GM12878 (cell line): ENCODE results near the gene OR56B1. TPM values are rescaled to one million over a fixed set of nuclear protein-coding genes. Genes with fewer than 3 reads are reported as not detected.

Experiments used
- CTCF ChIP-seq, 3 experiments: IDR thresholded peaks in 2 of 3; conservative IDR thresholded peaks in 1 of 3; 2 replicates each; pipeline ENCODE4 v1.5.1; 2011; ENCODE audit warnings: low read depth in 3 of 3, low read length in 3 of 3, mild to moderate bottlenecking in 3 of 3, control low read depth in 2 of 3, moderate library complexity in 2 of 3, inconsistent platforms in 1 of 3, mixed read lengths in 1 of 3; ENCODE audit not compliant: control insufficient read depth in 2 of 3, insufficient read depth in 1 of 3; ENCODE audit errors: extremely low read depth in 1 of 3
- E2F8 ChIP-seq: fragments of 450-650 bp; IDR thresholded peaks from 2 replicates; pipeline ENCODE4 v1.6.1; 2018; ENCODE audit warnings: mild to moderate bottlenecking, low read depth, moderate library complexity; ENCODE audit not compliant: partially characterized antibody
- SREBF2 ChIP-seq: IDR thresholded peaks from 2 replicates; pipeline ENCODE4 v1.6.1; 2012; ENCODE audit warnings: mild to moderate bottlenecking, low read length
- YBX1 ChIP-seq: fragments of 450-650 bp; IDR thresholded peaks from 2 replicates; pipeline ENCODE4 v1.6.1; 2016; ENCODE audit warnings: antibody characterized with exemption
- ZNF687 ChIP-seq: fragments of 450-650 bp; IDR thresholded peaks from 2 replicates; pipeline ENCODE4 v1.6.1; 2017; ENCODE audit warnings: mild to moderate bottlenecking, moderate library complexity
- polyA plus RNA-seq, 11 experiments: library from polyadenylated mRNA; depleted of rRNA in 4 of 11; unstranded in 6 of 11; stranded (reverse) in 5 of 11; fragments of >200 nt; fragmentation: Nextera tagmentation in 4 of 11; fragmentation: Illumina TruSeq in 1 of 11; extraction: Ambion mirVana in 4 of 11; extraction: Trizol in 1 of 11; gene quantifications; 1 replicate in 1 of 11; 2 replicates in 10 of 11; pipeline versions ENCODE4 v1.2.1 to v1.2.3, GENCODE V29; 2011 to 2016; ENCODE audit warnings: inconsistent platforms in 2 of 11, missing spikeins in 2 of 11, low read depth in 1 of 11
- total RNA-seq, 4 experiments: library from RNA; depleted of rRNA in 3 of 4; stranded (reverse); fragments of >200 nt in 3 of 4; fragmentation: Illumina TruSeq in 1 of 4; extraction: Trizol in 1 of 4; gene quantifications; 2 replicates each; pipeline versions ENCODE4 v1.2.1 to v1.2.3, GENCODE V29; 2013 to 2021

Gene OR56B1
- total and polyA plus RNA-seq, 10 of the 15 experiments (the other 5 are each of a cell fraction or from before 2014, with no cell fraction given): 0.04 to 0.71 (median 0.36) TPM; not detected in 3

GRCh38 chr11:5783255-5783654 lies 47.0 kb downstream of the OR56B1 start, which contains the start of gene OR52N5 (continued):
- TF ChIP-seq ZNF687 (no peak), YBX1 (no peak), CTCF (IDR thresholded peaks at IDR 0.05 in 2 of 3, conservative IDR thresholded peaks at IDR 0.05 in 1 of 3; ENCODE audit: control insufficient read depth in 2 of 3, extremely low read depth in 1 of 3, insufficient read depth in 1 of 3, low read depth in 3 of 3, low read length in 3 of 3) (no peak), E2F8 (no peak), SREBF2 (no peak)

Other genes starting within 250 kb of the OR56B1 start
Only the 7 nearest of the 19 such genes appear.
- gene TRIM5, start 51.4 kb upstream of the OR56B1 start, total RNA-seq (2014; rRNA removed): 34.7 and 39.8 TPM in 2 replicates
- 38.8 and 40.3 TPM in 2 replicates for gene TRIM5, start 51.4 kb upstream of the OR56B1 start, total RNA-seq (2014; rRNA removed; fragmentation: Illumina TruSeq; extraction: Trizol)
- gene TRIM5, start 51.4 kb upstream of the OR56B1 start, total RNA-seq (2021): 29.8 and 34.7 TPM in 2 replicates
- gene TRIM5, start 51.4 kb upstream of the OR56B1 start, polyA plus RNA-seq (2011; rRNA removed): 59.7 and 61.7 TPM in 2 replicates
- 41.5 and 53.2 TPM in 2 replicates for gene TRIM5, start 51.4 kb upstream of the OR56B1 start, polyA plus RNA-seq (2014; fragmentation: Illumina TruSeq; extraction: Trizol)
- gene TRIM5, start 51.4 kb upstream of the OR56B1 start, polyA plus RNA-seq (2014; fragmentation: Nextera tagmentation; extraction: Ambion mirVana): 10 to 100 TPM; 20.0 to 21.8 TPM
- gene TRIM5, start 51.4 kb upstream of the OR56B1 start, polyA plus RNA-seq (2014; rRNA removed): 23.5 and 23.9 TPM in 2 replicates
- gene TRIM5, start 51.4 kb upstream of the OR56B1 start, polyA plus RNA-seq (2016; fragmentation: Nextera tagmentation; extraction: Ambion mirVana): 10 to 100 TPM; 24.1 to 29.0 TPM
- gene TRIM22, start 46.7 kb upstream of the OR56B1 start, total RNA-seq (2014; rRNA removed): 146 and 198 TPM in 2 replicates
- 217 and 238 TPM in 2 replicates for gene TRIM22, start 46.7 kb upstream of the OR56B1 start, total RNA-seq (2014; rRNA removed; fragmentation: Illumina TruSeq; extraction: Trizol)
- gene TRIM22, start 46.7 kb upstream of the OR56B1 start, total RNA-seq (2021): 239 and 241 TPM in 2 replicates
- 485 and 630 TPM in 2 replicates for gene TRIM22, start 46.7 kb upstream of the OR56B1 start, polyA plus RNA-seq (2011; rRNA removed)
- 239 and 325 TPM in 2 replicates for gene TRIM22, start 46.7 kb upstream of the OR56B1 start, polyA plus RNA-seq (2014; fragmentation: Illumina TruSeq; extraction: Trizol)
- gene TRIM22, start 46.7 kb upstream of the OR56B1 start, polyA plus RNA-seq (2014; fragmentation: Nextera tagmentation; extraction: Ambion mirVana): 100 to 1,000 TPM; 116 to 143 TPM
- 163 and 194 TPM in 2 replicates for gene TRIM22, start 46.7 kb upstream of the OR56B1 start, polyA plus RNA-seq (2014; rRNA removed)
- gene TRIM22, start 46.7 kb upstream of the OR56B1 start, polyA plus RNA-seq (2016; fragmentation: Nextera tagmentation; extraction: Ambion mirVana): 100 to 1,000 TPM; 199 to 208 TPM
- gene OR52N4, start 17.8 kb downstream of the OR56B1 start, total RNA-seq (2014; rRNA removed): 0.85 and 1.3 TPM in 2 replicates
- 0.67 and 0.83 TPM in 2 replicates for gene OR52N4, start 17.8 kb downstream of the OR56B1 start, total RNA-seq (2014; rRNA removed; fragmentation: Illumina TruSeq; extraction: Trizol)
- 0.37 and 0.41 TPM in 2 replicates for gene OR52N4, start 17.8 kb downstream of the OR56B1 start, total RNA-seq (2021)
- 8.6 and 9.4 TPM in 2 replicates for gene OR52N4, start 17.8 kb downstream of the OR56B1 start, polyA plus RNA-seq (2011; rRNA removed)
- 0.76 and 1.7 TPM in 2 replicates for gene OR52N4, start 17.8 kb downstream of the OR56B1 start, polyA plus RNA-seq (2014; fragmentation: Illumina TruSeq; extraction: Trizol)
- under 1 TPM; 0.16 to 0.35 TPM for gene OR52N4, start 17.8 kb downstream of the OR56B1 start, polyA plus RNA-seq (2014; fragmentation: Nextera tagmentation; extraction: Ambion mirVana)
- gene OR52N4, start 17.8 kb downstream of the OR56B1 start, polyA plus RNA-seq (2014; rRNA removed): 0.33 and 1.2 TPM in 2 replicates
- under 1 TPM in 1 of 2 experiments, not detected in 1; 0.21 TPM for gene OR52N4, start 17.8 kb downstream of the OR56B1 start, polyA plus RNA-seq (2016; fragmentation: Nextera tagmentation; extraction: Ambion mirVana)
- gene OR52N5, start 46.9 kb downstream of the OR56B1 start, total RNA-seq (2014; rRNA removed): not detected in 2 replicates
- gene OR52N5, start 46.9 kb downstream of the OR56B1 start, total RNA-seq (2014; rRNA removed; fragmentation: Illumina TruSeq; extraction: Trizol): not detected in 2 replicates
- not detected in 2 replicates for gene OR52N5, start 46.9 kb downstream of the OR56B1 start, total RNA-seq (2021)
- not detected in 2 replicates for gene OR52N5, start 46.9 kb downstream of the OR56B1 start, polyA plus RNA-seq (2011; rRNA removed)
- gene OR52N5, start 46.9 kb downstream of the OR56B1 start, polyA plus RNA-seq (2014; fragmentation: Illumina TruSeq; extraction: Trizol): not detected in 2 replicates
- gene OR52N5, start 46.9 kb downstream of the OR56B1 start, polyA plus RNA-seq (2014; fragmentation: Nextera tagmentation; extraction: Ambion mirVana): not detected
- not detected in 2 replicates for gene OR52N5, start 46.9 kb downstream of the OR56B1 start, polyA plus RNA-seq (2014; rRNA removed)
- gene OR52N5, start 46.9 kb downstream of the OR56B1 start, polyA plus RNA-seq (2016; fragmentation: Nextera tagmentation; extraction: Ambion mirVana): not detected
- not detected in 2 replicates for gene OR52N1, start 54.8 kb downstream of the OR56B1 start, total RNA-seq (2014; rRNA removed)
- gene OR52N1, start 54.8 kb downstream of the OR56B1 start, total RNA-seq (2014; rRNA removed; fragmentation: Illumina TruSeq; extraction: Trizol): not detected in 2 replicates
- gene OR52N1, start 54.8 kb downstream of the OR56B1 start, total RNA-seq (2021): not detected in 2 replicates
- gene OR52N1, start 54.8 kb downstream of the OR56B1 start, polyA plus RNA-seq (2011; rRNA removed): 0.04 and 0.13 TPM in 2 replicates
- gene OR52N1, start 54.8 kb downstream of the OR56B1 start, polyA plus RNA-seq (2014; fragmentation: Illumina TruSeq; extraction: Trizol): not detected in 2 replicates
- not detected for gene OR52N1, start 54.8 kb downstream of the OR56B1 start, polyA plus RNA-seq (2014; fragmentation: Nextera tagmentation; extraction: Ambion mirVana)
- not detected in 2 replicates for gene OR52N1, start 54.8 kb downstream of the OR56B1 start, polyA plus RNA-seq (2014; rRNA removed)
- not detected for gene OR52N1, start 54.8 kb downstream of the OR56B1 start, polyA plus RNA-seq (2016; fragmentation: Nextera tagmentation; extraction: Ambion mirVana)
- 0.11 TPM in 1 of 2 replicates, not detected in the other for gene OR52N2, start 72.5 kb downstream of the OR56B1 start, total RNA-seq (2014; rRNA removed)
- not detected in 2 replicates for gene OR52N2, start 72.5 kb downstream of the OR56B1 start, total RNA-seq (2014; rRNA removed; fragmentation: Illumina TruSeq; extraction: Trizol)
- not detected in 2 replicates for gene OR52N2, start 72.5 kb downstream of the OR56B1 start, total RNA-seq (2021)
- gene OR52N2, start 72.5 kb downstream of the OR56B1 start, polyA plus RNA-seq (2011; rRNA removed): 0.42 and 0.52 TPM in 2 replicates
- 0.06 TPM in 1 of 2 replicates, not detected in the other for gene OR52N2, start 72.5 kb downstream of the OR56B1 start, polyA plus RNA-seq (2014; fragmentation: Illumina TruSeq; extraction: Trizol)
- under 1 TPM; 0.24 to 0.40 TPM for gene OR52N2, start 72.5 kb downstream of the OR56B1 start, polyA plus RNA-seq (2014; fragmentation: Nextera tagmentation; extraction: Ambion mirVana)
- 0.15 TPM in 1 of 2 replicates, not detected in the other for gene OR52N2, start 72.5 kb downstream of the OR56B1 start, polyA plus RNA-seq (2014; rRNA removed)
- gene OR52N2, start 72.5 kb downstream of the OR56B1 start, polyA plus RNA-seq (2016; fragmentation: Nextera tagmentation; extraction: Ambion mirVana): not detected
- gene OR52E6, start 105.4 kb downstream of the OR56B1 start, total RNA-seq (2014; rRNA removed): not detected in 2 replicates
- gene OR52E6, start 105.4 kb downstream of the OR56B1 start, total RNA-seq (2014; rRNA removed; fragmentation: Illumina TruSeq; extraction: Trizol): not detected in 2 replicates
- not detected in 2 replicates for gene OR52E6, start 105.4 kb downstream of the OR56B1 start, total RNA-seq (2021)
- not detected in 2 replicates for gene OR52E6, start 105.4 kb downstream of the OR56B1 start, polyA plus RNA-seq (2011; rRNA removed)
- gene OR52E6, start 105.4 kb downstream of the OR56B1 start, polyA plus RNA-seq (2014; fragmentation: Illumina TruSeq; extraction: Trizol): not detected in 2 replicates
- gene OR52E6, start 105.4 kb downstream of the OR56B1 start, polyA plus RNA-seq (2014; fragmentation: Nextera tagmentation; extraction: Ambion mirVana): not detected
- not detected in 2 replicates for gene OR52E6, start 105.4 kb downstream of the OR56B1 start, polyA plus RNA-seq (2014; rRNA removed)
- gene OR52E6, start 105.4 kb downstream of the OR56B1 start, polyA plus RNA-seq (2016; fragmentation: Nextera tagmentation; extraction: Ambion mirVana): not detected